GM18511 (cell line): ENCODE measurements around the gene CDK5RAP2.
"Not testable (repeated sequence)": the region's sequence is repeated elsewhere in the genome, so short reads cannot be mapped to it uniquely, and the experiment has no call there.

Source experiments
- ATAC-seq: cut with Tn5 transposase; IDR thresholded peaks from one replicate; pipeline ENCODE4 v1.9.1; 2021; ENCODE audit warnings: mild to moderate bottlenecking, moderate library complexity; ENCODE audit not compliant: unreplicated experiment

CDK5RAP2 gene

GRCh38 chr9:120580051-120580896, at the start of gene CDK5RAP2:
CDK5RAP2 (minus strand) TSS chr9:120580167; CDS start chr9:120579978, 189 bp downstream.
- peak; percentile 87 for ATAC-seq

DNA sequence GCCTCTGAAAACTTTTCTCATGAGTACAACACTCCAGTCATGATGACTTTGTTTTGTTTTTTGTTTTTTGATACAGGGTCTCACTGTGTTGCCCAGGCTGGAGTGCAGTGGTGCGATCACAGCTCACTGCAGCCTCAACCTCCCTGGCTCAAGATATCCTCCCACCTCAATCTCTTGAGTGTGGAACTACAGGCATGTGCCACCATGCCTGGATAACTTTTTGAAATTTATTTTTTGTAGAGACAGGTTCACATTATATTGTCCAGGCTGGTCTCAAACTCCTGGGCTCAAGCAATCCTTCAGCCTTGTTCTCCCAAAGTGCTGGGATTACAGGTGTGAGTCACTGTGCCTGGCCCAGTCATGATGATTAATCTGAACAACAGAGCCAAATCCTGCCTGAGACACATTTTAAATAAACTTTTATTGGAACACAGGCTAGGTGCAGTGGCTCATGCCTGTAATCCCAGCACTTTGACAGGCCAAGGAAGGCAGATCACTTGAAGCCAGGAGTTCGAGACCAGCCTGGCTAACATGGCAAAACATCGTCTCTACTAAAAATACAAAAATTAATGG, 49.0 kb upstream of the CDK5RAP2 start:
- ATAC-seq = not testable (repeated sequence)

DNA sequence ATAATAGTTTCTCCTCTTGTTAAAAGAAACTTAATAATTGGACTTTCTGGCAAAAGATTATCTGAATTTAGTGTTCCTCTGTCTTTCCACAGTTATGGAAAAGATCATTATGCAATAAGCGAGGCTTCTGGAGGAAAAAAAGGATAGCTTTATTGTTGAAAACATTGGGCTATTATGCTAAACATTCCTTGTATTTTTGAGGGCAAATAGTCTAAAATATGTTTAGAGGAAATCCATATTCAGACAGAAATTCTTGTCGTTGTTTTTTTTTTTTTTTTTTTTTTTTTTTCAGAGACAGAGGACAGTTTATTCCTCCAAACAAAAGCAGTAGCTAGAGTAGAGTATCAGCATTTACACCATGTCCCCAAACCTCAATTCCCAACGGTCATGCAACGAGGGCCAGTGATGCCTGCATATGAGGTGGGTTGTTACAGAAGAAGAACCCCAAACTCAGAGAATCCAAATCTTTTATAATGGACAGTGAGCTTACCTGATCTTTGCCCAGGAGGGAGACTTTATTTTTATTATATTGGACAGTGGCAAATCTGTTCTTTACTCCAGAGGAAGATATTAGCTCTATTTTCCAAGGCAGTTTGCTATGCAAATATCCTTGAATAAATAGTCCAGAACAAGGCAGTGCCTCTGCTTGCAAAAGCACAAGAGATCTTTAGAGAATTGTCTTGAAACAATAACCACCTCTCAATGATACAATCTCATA, 48.4 kb upstream of the CDK5RAP2 start:
- ATAC-seq = no peak

DNA sequence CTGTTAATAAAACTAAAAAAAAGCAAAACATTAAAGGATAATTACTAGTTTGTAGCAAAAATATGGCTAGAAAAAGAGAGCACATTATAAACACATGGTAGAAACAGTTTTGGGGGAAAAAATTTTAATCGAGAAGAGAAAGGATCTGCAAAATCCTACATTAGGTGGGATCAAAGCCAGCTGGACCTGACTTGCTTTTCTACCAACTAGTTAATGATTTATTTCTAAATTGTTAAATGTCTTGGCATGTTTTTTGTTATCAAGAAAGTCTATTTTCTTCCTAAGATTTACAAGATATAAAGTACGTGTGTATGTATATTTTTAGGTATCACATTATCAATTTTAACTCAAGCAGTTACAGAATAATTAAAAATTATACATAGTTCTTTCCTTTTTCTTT, 47.1 kb upstream of the CDK5RAP2 start:
- ATAC-seq = no peak

DNA sequence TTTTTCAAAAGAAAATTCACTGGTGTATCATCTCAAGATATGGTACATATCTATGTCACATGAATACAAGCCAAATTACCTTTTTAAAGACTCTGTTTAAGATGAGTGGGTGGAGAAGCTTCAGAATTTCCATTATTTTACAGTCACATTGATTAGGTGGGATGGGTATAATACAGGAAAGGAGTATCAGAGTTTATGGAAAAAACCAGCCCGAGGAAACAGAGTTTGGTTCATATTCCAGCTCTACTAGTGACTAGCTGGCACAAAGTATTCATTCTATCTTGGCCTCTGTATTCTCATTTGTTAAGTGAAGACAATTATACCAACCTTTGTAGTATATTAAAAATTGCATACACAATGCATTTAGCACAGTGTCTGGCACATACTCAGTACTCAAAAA, 46.5 kb upstream of the CDK5RAP2 start:
- ATAC-seq = no peak

- ATAC-seq = no peak
Observed at GRCh38 chr9:120625222-120625621, 45.3 kb upstream of the CDK5RAP2 start.

DNA sequence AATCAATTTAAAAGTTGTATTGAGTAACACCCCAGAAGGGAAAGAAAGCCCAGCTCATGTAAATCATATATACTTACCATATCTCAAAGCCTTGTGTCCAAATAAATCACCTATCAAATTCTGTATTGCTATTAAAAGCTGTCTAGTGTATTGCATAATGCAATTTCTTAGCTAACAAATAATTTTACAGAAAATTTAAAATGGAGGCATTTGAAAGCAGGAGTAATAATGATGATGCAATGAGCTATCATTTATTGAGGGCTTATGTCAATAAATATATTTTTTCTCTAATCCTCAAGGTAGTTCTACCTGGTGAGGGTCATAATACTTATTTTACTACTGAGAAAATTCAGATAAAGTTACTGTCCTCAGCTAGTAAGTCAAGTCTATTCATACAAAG, 42.8 kb upstream of the CDK5RAP2 start:
- no peak for ATAC-seq

- no peak for ATAC-seq
Observed at GRCh38 chr9:120621941-120622340, 42.0 kb upstream of the CDK5RAP2 start.

- ATAC-seq = peak; percentile 61
Observed at GRCh38 chr9:120619751-120620655, 40.0 kb upstream of the CDK5RAP2 start.

DNA sequence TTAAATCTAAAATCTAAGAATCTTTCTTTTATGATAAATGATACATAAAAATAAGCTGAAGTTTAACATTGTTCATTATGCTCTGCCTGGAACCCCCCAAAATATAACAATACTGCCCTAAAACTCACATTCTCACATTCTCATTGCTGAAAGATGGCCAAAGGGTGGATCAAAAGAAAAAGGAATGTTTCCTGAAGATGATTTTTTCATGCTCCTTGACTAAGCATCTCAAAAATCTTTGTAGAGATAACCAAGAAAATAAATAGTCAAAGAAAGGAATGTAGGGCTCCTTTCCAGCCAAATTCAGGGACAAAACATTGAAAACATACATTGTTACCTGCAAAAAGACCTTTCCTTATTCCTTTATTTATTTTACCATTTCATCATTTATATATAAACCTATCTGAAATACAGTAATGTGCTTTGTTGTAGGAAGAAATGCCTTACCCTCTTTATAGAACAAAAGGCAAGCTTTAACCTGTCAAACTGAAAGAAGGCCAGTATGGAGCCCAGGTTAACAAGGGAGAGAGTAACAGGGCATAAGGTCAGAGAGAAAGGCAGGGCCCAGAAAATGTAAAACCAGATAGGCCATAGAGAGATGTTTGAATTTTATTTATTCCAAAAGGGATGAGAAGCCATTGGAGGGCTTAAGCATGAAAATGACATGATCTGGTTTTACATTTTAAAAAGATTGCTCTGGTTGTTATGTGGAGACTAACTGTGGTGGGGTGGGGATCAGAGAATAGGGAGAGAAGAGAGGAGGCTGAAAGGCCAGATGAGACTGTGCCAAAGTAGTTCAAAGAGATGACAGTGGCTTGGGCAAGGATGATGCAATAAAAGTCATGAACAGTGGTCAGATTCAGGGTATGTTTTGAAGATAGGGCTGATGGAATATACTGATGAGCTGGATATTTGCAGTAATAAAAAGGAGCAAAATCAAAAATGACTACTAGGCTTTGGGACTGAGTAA, 37.3 kb upstream of the CDK5RAP2 start:
- no peak for ATAC-seq

- ATAC-seq = no peak
Observed at GRCh38 chr9:120612218-120612617, 32.3 kb upstream of the CDK5RAP2 start.

DNA sequence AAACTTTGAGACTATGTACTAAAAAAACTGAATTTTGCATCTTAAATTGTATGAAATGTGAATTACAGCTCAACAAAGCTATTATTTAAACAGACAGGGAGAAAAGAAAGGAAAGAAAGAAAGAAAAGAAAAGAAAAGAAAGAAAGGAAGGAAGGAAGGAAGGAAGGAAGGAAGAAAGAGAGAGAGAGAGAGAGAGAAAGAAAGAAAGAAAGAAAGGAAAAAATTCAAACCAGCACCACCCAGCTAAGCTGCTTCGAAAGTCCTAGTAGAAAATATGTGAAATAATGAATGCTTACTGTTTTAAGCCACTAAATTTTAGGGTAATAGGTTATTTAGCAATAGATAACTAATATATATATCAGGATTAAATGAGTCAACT, 31.7 kb upstream of the CDK5RAP2 start:
- ATAC-seq = no peak

DNA sequence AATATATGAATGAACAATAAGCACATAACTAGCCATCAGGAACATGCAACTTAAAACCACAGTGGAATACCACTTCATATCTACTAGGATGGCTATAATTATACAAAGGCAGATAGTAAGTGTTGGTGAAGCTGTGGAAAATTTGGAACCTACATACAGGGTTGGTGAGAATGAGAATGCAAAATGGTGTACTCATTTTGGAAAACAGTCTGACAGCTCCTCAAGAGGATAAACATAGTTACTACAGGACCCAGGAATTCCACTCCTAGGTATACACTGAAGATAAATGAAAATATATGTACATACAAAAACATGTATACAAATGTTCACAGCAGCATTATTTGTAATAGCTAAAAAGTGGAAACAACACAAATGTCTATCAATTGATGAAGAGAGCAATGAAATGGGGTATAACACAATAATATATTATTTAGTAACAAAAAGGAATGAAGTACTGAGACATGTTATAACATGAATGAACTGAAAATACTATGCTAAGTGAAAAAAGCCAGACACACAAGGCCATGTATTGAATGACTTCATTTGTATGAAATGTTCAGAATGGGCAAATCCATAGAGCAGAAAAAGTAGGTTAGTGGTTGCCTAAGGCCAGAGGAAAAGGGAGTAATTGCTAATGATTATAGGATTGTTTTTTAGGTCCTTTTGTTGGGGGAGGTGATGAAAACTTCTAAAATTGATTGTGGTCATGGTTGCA, 31.2 kb upstream of the CDK5RAP2 start:
- ATAC-seq = no peak

- ATAC-seq = no peak
Observed at GRCh38 chr9:120609636-120610035, 29.7 kb upstream of the CDK5RAP2 start.

DNA sequence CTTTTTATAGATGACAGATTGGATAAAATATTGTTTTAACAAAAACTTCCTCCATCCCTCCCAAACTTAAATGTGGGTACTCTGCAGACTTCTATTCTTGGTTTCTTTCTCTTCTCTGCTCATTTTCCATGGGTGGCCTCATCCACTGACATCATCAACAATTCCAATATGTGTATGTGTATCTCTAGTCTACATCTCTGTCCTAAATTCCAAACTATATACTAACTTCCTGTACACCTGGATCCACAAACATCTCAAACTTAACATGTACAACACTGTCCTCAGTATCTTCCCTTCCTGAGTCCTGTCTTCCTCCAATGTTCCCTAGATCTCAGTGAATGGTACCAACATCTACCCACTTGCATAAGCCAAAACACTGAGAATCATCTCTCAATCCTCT, 28.5 kb upstream of the CDK5RAP2 start:
- ATAC-seq = no peak

GRCh38 chr9:120603591-120603990, 23.6 kb upstream of the CDK5RAP2 start:
- ATAC-seq = no peak

- no peak for ATAC-seq
Observed at GRCh38 chr9:120603010-120603409, 23.0 kb upstream of the CDK5RAP2 start.

DNA sequence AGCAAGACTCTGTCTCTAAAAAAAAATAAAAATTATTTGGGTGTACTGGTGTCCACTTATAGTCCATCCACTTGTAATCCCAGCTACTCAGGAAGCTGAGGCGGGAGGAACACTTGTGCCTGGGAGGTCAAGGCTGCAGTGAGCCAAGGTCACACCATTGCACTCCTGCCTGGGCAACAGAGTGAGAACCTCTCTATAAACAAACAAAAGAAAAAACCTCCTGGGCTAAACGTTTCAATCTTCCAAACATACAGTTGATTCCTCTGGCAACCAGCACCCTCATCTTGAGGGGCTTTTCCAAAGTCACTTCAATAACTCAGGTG, 13.9 kb upstream of the CDK5RAP2 start:
- no peak for ATAC-seq

- no peak for ATAC-seq
Observed at GRCh38 chr9:120593250-120593954, 13.4 kb upstream of the CDK5RAP2 start.
